HG02870 (cell line): ENCODE measurements around the gene ALPP.
"Not testable (repeated sequence)": the region's sequence is repeated elsewhere in the genome, so short reads cannot be mapped to it uniquely, and the experiment has no call there.

Experiments
- ATAC-seq: cut with Tn5 transposase; IDR thresholded peaks from one replicate; pipeline ENCODE4 v1.9.1; 2021; ENCODE audit warnings: mild to moderate bottlenecking, moderate library complexity; ENCODE audit not compliant: unreplicated experiment

The ALPP gene

DNA sequence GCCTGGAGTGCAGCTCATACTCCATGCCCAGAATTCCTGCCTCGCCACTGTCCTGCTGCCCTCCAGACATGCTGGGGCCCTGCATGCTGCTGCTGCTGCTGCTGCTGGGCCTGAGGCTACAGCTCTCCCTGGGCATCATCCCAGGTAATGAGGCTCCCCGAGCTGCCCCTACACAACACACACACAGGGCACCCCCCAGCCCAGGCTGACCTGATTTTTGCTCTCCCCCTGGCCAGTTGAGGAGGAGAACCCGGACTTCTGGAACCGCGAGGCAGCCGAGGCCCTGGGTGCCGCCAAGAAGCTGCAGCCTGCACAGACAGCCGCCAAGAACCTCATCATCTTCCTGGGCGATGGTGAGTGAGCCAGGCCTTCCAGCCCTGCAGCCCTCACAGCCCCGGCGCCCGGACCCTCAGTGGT, at the start of gene ALPP:
ALPP (plus strand) TSS at position 17 of the 417 bp plus-strand sequence; CDS start at position 69, 52 bp downstream.
- ATAC-seq = not testable (repeated sequence)

DNA sequence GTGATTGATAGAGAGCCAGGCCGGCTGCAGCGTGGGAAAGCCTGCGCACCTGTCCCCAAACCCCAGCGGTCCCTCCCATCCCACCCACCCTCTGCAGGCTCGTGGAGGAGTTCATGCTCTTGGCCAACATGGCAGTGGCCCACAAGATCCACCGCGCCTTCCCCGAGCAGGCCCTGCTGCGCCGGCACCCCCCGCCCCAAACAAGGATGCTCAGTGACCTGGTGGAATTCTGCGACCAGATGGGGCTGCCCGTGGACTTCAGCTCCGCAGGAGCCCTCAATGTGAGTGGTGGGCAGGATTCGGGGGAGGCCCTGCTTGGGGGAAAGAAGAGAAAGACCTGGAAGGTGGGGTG, 48.9 kb upstream of the ALPP start:
- ATAC-seq = no peak

DNA sequence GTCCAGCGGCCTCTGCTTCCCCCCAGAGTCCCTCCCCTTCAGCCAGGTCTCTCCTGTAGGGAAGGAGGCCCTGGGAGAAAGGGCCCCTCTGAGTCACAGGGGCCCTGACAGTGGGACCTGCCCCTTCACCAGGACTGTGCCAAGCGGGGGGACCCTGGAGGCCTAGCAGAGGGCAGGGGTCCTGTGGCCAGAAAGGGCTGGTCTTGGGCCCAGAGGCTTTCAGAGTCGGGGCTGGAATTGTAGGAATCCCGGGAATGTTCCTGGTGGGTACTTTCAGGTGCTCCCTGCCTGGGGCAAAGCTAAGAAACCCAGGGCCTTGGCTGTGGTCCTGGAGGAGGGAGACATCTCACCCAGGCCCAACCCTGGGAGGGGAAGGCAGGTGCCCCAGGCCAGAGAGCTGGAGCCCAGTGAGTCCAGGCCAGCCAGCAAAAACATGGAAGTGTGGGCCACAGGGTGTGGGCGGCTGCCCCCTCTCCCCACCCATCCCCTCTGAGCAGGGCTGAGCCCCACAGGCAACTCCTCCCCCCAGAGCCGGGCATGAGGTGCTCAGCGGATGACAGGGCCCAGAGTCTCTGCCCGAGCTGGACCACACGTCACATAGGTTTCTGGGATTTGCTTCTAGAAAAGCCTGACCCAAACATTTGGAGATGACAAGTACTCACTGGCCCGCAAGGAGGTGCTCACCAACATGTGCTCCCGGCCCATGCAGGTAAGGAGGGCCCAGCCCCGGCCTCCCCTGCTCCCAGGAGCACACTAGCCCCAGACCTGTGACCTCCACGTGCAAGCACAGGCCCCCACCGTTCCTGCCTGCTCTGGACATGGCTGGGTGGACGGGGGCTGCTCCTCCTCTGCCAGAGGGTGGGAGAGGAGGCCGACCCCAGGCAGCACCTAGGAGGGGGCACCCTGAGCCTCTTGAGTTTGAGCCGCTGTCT, 48.2 kb upstream of the ALPP start:
- ATAC-seq = no peak

DNA sequence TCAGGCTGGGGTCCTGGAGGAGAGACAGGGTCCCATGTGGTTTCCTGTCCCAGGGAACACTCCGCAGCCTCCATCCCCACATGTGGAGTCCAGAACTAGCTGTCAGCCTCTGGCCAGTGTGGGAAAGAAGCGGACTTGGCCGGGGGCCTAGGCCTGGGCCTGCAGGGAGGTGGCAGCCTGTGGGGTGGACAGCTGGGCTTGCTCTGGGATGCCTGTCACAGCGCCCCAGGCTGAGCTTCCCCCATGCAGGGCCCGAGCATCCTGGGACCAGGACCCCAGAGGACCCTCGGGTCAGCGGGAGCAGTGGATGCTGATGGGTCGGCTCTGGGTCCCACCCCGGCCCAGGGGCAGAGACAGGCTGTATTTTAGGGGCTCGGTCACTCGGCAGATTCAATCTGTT, 47.5 kb upstream of the ALPP start:
- not testable (repeated sequence) for ATAC-seq

DNA sequence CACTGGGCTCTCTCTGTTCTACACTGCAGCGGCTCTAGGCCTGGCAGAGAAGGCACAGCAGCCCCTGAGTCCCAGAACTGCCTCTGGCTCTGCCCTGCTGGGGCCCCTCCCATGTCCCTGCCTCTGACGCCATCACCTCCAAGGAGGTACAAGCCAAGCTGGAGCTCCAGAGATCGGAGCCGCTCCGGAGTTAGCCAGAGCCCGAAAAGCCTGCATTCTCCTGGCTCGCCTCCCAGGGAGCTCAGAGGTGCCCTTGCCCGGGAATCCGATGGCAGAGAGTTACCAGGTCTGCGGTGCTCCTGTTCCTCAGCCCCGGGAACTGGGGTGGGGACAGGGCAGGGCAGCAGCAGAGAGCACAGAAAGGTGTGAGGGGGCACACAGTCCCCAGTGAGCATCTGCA, 46.9 kb upstream of the ALPP start:
- ATAC-seq = not testable (repeated sequence)

DNA sequence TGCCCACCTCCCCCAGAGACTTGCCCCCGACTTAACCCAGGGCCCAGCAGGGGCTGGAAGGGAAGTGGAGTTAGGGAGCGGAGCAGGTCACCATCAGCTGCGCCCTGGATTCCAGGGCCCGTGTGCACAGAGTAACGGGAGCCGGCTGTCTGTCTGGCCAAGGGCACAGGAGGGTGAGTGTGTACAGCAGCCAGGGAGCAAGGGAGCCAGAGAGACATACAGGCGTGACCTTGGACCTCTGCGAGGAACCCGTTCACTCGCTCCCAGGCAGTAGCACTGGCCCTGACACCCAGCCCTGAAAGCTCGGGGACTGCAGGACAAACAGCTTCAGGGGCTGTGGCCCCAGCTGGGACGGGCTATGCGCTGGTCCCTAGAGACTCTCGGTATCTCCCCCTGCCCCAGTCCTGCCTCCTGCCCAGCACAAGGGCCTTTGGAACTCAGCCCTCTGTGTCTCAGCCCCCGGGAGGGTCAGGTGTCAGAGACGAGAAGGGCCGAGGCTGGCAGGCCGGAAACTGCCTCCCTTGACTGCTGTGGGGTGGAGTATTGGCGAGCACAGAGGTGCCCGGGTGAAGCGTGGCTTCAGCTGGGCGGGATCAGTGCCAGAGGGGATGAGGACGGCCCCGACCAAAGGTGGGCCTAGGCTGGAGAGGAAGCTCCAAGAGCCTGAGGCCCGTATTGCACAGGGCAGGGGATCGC, 46.2 kb upstream of the ALPP start:
- ATAC-seq = not testable (repeated sequence)

DNA sequence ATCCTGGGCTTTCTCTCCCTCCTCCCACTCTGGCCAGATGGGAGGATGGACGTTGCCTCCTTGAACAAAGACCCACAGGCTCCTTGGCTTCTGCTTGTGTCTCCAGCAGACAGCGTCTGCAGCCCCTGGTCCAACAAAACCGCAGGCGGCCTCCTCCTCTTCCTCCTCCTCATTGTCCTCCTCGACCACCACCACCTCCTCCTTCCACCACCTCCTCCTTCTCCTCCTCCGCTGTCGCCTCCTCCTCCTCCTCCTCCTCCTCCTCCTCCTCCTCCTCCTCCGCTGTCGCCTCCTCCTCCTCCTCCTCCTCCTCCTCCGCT, 45.7 kb upstream of the ALPP start:
- no peak for ATAC-seq

DNA sequence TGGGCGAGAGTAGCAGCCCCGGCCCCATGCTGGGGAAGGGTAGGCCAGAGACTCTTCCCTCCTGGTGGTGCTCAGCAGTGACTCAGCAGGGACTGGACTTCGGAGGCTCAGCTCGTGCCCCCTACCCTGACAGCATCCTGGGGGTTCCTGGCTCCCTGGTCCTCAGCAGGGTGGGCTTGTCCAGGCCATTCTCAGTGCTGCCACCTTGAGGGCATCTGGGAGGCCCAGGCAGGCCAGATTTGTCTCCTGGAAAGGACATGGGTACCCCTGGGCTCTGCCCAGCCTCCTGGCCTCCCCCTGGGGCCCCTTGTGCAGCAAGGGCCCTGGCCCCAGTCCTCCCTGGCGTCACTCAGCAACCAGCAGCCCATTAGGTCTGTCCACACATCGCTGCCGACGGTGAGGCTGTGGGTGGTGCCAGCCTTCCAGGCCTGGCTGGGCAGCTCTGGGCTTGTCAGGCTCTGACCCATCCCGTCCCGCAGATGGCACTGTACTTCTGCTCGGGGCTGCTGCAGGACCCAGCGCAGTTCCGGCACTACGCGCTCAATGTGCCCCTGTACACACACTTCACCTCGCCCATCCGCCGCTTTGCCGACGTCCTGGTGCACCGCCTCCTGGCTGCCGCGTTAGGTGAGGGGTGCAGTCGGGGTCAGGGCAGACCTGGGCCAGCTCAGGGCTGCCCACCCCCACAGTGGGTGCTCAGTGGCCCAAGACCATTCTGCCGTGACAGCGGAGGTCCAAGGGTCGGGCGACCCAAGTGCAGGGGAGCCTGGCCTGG, 45.0 kb upstream of the ALPP start:
- no peak for ATAC-seq

DNA sequence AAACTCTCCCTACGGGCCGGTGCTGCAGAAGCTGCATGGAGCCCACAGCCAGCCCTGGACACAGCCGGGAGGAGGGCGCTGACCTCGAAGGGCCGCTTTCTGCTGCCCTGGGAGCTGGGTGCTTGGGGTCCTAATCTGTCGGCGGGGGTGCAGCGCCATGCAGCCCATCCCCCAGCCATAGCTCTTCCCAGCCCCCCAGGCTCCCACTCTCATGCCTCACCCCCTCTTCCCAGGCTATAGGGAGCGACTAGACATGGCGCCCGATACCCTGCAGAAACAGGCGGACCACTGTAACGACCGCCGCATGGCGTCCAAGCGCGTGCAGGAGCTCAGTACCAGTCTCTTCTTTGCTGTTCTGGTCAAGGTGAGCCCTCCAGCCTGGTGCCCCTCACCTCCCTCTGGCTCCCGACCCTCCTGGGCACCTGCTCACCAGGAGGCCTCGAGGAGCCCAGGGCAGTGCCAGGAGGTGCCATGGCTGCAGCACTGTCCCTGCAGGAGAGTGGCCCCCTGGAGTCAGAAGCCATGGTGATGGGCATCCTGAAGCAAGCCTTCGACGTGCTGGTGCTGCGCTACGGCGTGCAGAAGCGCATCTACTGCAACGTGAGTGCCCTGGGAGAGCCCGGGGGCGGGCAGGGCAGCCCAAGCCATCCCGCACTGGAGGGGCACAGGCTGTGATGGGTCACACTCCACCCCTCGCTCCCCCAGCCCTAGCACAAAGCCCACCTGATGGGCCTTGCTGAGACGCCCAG, 44.2 kb upstream of the ALPP start:
- not testable (repeated sequence) for ATAC-seq

DNA sequence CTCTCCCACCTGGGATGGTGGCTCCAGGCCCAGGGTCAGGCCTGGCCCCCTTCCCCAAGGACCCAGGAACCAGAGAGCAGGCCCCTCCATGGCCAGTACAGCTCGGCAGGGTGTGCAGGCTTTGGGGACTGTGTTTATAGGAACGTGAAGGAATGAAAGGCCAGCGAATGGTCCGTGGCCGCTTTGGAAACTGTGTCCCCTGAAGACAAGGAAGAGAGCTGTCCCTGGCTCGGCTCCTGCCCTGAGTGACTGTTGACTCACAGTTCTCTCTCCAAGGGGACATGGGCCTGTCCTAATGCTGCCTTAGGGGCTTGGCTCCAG, 43.7 kb upstream of the ALPP start:
- not testable (repeated sequence) for ATAC-seq

DNA sequence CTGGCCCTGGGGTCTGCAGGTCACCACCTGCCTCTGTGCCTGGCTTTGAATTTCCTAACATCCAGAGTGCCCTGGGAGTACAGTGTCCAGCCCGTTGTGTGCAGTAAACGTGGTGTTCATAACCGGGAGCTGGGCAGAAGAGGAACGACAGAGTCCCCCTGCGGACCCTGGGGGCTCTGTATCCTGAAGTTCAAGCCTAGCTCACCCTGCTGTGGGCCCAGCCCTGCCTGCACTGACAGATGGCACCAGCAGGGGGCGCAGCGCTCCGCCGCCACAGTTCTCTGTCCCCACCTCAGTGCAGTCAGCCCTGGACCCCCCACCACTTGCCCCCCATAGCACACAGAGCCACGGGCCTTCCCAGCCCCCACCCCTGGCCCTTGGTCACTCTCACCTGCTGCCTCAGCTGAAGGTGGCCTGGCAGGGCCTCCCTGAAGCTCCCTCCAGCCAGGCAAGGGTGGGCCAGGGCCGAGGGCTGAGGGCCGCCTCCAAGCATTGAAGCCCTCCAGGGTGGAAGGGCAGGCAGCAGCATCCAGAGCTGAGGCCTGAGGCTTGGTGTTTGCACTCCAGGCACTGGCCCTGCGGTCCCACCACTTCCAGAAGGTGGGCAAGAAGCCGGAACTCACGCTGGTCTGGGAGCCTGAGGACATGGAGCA, 43.2 kb upstream of the ALPP start:
- ATAC-seq = not testable (repeated sequence)

DNA sequence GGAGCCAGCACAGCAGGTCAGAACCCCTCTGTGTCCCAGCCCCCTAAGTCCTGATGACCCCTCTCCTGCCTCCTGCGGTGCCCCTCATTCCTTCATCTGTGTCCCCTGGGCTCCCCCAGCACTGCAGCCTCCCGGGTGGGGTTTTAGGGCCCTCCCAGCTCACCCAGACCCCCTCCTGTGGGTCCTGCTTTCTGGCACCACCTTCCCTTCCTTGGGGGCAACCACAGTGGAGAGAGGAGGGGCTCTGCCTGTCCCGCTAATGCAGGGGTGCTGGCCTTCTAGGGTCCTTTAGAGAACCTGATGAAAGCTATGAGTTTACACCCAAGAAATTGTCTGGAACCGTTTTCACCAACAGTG, 42.7 kb upstream of the ALPP start:
- ATAC-seq = no peak

DNA sequence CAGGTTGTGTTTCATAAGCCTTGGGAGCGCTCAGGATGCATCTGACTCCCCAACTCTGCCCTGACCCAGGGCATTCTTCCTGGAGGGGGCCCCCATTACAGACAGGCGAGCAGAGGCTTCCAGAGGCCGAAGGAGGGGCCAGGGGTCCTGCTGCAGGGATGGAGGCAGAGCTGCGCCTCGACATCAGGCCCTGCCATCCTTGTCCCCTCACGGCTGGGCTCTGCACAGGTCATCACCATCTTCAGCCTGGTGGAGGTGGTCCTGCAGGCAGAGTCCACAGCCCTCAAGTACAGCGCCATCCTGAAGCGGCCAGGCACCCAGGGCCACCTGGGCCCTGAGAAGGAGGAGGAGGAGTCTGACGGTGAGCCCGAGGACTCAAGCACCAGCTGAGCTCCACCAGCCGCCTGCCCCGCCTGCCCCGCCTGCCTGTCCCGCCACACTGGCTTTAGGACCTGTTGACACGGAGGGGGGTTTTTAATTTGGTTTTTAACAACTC, 42.3 kb upstream of the ALPP start:
- no peak for ATAC-seq

DNA sequence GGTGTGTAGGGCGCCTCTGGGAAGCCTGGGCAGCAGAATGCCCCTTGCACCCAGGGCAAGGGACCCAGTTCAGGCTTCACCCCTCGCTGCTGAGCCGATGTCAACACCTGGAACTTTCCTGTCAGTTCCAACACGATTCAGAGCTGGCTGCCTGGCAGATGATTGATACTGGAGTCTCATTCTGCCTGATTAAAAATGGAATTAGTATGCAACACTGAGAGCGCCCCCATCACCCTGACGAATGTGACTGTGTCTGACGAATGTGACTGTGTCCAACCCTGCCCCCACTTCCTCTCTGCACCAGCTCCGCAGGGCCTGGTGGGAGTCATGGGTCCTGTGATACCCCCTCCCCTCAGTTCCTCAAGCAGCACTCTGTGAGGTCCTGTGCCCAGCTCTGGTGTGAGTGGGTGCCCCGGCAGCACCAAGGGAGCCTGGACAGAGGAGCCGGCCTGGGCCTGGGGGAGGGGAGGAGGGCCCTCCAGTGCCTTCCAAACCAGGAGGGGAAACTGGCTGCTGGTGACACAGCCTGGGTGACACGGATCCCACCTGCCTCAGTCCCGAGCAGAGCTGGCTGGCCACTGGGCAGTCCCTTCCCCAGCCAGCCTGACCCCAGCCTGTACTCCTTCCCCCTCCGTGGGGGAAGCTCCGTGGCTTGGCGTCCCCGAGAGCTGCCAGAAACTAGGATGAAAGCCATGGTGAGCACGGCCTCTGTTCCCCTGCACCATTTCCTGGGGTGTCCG, 41.4 kb upstream of the ALPP start:
- ATAC-seq = no peak

DNA sequence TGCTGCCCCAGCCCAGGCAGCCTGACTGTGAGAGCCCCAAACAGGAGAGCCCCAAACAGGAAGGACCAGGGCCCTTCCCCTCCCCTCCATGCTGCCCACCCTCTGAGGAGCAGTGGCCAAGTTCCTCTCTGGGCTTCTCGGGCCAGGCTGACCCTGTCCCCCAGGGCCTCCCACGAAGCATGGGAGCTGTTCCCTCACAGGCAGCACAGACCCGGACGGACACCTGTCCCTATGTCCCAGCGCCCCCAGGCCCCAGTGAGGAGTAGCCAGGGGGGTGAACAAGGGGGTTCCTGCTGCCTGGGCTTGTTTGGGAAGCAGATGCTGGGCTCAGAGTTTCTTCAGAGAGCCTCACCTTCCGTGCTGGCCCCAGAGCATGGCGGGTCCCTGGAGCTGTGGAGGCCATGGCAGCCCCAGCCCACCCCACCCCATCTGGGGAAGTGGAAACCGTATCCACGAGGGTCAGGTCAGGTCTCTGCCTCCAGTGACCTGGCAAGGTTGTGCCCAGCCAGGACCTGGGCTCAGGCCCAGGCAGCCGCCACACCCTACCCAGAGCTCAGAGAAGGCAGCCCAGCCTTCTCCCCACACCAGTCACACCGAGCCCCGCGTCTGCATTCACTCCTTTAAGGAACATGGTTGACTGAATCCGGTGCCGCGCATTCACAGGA, 40.3 kb upstream of the ALPP start:
- not testable (repeated sequence) for ATAC-seq

DNA sequence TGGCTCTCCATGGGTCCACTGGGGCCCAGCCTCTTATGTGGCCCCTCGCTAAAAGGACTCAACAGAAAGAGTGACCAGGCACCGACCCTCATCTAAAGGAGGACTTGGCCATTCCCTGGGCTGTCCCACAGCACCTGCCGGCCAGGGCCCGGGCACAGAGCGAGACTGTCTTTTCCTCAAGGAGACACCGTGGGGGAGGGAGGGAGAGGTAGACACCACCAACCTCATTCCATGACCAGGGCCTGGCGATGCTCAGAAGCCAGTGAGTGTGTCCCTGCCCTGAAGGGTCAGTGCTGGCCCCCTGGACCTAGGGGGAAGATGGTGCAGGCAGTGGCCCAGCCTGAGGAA, 39.8 kb upstream of the ALPP start:
- no peak for ATAC-seq

DNA sequence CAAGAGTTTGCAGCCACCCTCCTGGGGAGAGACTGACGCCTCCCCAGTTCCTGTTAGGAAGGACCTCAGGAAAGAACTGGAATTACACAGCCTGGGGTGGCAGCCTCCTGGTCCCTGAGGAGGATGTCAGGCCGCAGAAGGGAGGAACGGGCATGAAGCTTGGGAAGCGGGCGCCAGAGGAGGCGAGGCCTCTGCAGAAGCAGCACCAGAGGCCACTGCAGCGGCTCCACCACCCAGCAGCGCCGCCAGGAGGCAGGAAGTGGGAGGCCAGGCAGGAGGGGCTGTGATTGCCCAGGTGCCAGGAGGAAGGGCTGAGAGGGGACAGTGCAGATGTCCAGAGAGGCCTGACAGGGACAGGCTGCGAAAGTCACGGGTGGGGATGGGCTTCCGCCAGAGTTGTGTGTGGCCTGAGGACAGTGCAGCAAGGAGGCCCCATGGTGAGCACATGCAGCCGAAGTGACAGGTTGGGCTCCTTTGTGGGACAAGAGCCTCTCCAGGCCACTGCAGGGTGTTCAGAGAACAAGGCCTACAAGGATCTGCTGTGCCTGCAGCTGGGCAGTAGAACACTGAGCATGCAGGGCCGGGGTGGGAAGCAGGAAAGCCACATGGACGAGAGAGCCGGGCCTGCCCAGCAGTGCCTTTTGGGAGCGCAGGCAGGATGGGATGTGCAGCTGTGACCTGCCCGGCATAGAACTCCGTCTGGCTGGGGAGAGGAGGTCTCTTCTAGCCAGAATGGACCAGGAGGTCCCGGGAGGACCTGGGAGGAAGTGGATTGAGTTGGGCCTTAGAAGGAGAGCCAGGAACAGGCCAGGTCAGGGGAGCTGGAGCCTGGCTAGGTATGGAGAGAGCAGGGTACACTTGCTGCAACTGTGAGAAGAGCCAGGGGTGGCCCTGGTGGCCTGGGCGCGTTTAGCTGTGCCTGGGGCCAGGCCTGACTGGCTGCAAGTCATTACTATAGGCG, 39.1 kb upstream of the ALPP start:
- ATAC-seq = no peak
